H1 (cell line): ENCODE measurements around the gene LSM4. TPM values are rescaled to one million over a fixed set of nuclear protein-coding genes. Genes with fewer than 3 reads are reported as not detected.

Experiments used
- CTCF ChIA-PET: fragments of 300-600 bp; sonication (Branson Sonifier 250); formaldehyde crosslinking; loops from one replicate; lab custom pipeline; 2021; ENCODE audit not compliant: partially characterized antibody; lab: Charles Lee
- POLR2A ChIA-PET: fragments of 300-600 bp; sonication (Branson Sonifier 250); formaldehyde crosslinking; loops from one replicate; lab custom pipeline; 2021; ENCODE audit warnings: inconsistent platforms; ENCODE audit not compliant: partially characterized antibody; lab: Charles Lee
- DNase-seq, 2 experiments: peaks; one replicate each; pipeline versions ENCODE4 v3.0.0 to v3.0.0-alpha.2; 2010 to 2022; ENCODE audit warnings: low spot score in 2 of 2, low read depth in 1 of 2, mixed read lengths in 1 of 2
- FAIRE-seq: peaks from 2 replicates; lab custom pipeline; 2011; peaks lifted over from hg19 to GRCh38; lab: Jason Lieb, UNC
- H2AFZ ChIP-seq: 2 replicates; pipeline ENCODE4 v1.8.1; 2012; ENCODE audit warnings: low read length, inconsistent platforms
- H2AK5ac ChIP-seq: 2 replicates; pipeline ENCODE4 v1.6.1; 2013; ENCODE audit warnings: low read depth, low read length
- H2BK120ac ChIP-seq: replicated peaks from 2 replicates; pipeline ENCODE3; 2013; ENCODE audit warnings: low read depth, low read length, inconsistent platforms
- H2BK12ac ChIP-seq: 2 replicates; pipeline ENCODE4 v1.6.1; 2013; ENCODE audit warnings: low read depth, low read length
- H2BK15ac ChIP-seq: 2 replicates; pipeline ENCODE4 v1.6.1; 2013; ENCODE audit warnings: low read length
- H2BK20ac ChIP-seq: 2 replicates; pipeline ENCODE4 v1.6.1; 2013; ENCODE audit warnings: low read length
- H2BK5ac ChIP-seq: 2 replicates; pipeline ENCODE4 v1.6.1; 2013; ENCODE audit warnings: low read depth, low read length
- H3K14ac ChIP-seq: 2 replicates; pipeline ENCODE4 v1.6.1; 2013; ENCODE audit warnings: inconsistent platforms; ENCODE audit not compliant: insufficient read length
- H3K18ac ChIP-seq: 2 replicates; pipeline ENCODE4 v1.6.1; 2013; ENCODE audit warnings: low read length; ENCODE audit errors: extremely low read depth
- H3K23ac ChIP-seq: 2 replicates; pipeline ENCODE4 v1.6.1; 2013; ENCODE audit warnings: inconsistent platforms; ENCODE audit not compliant: insufficient read length
- H3K23me2 ChIP-seq: 2 replicates; pipeline ENCODE4 v1.6.1; 2013; ENCODE audit warnings: low read depth, low read length
- H3K27ac ChIP-seq: 2 replicates; pipeline ENCODE4 v1.6.1; 2011; ENCODE audit warnings: low read depth, low read length, inconsistent platforms
- H3K27me3 ChIP-seq, 4 experiments: replicated peaks in 1 of 4; 1 replicate in 1 of 4; 2 replicates in 3 of 4; pipeline versions ENCODE4 v1.6.1 to v1.8.1; 2011 to 2013; ENCODE audit warnings: low read length in 3 of 4, mild to moderate bottlenecking in 3 of 4, inconsistent platforms in 2 of 4, mixed read lengths in 2 of 4, moderate library complexity in 1 of 4; ENCODE audit not compliant: control insufficient read depth in 3 of 4, insufficient read depth in 3 of 4; ENCODE audit errors: extremely low read depth in 1 of 4
- H3K36me3 ChIP-seq, 4 experiments: 2 replicates each; pipeline versions ENCODE4 v1.6.1 to v1.8.1; 2011 to 2013; ENCODE audit warnings: mild to moderate bottlenecking in 4 of 4, low read length in 3 of 4, moderate library complexity in 2 of 4, control low read depth in 1 of 4, inconsistent platforms in 1 of 4; ENCODE audit not compliant: insufficient read depth in 4 of 4, control insufficient read depth in 2 of 4
- H3K4ac ChIP-seq: replicated peaks from 2 replicates; pipeline ENCODE3; 2013; ENCODE audit warnings: low read length, low read depth, mixed read lengths, inconsistent platforms; ENCODE audit not compliant: insufficient read length
- H3K4me1 ChIP-seq, 4 experiments: replicated peaks in 1 of 4; 1 replicate in 1 of 4; 2 replicates in 3 of 4; pipeline versions ENCODE4 v1.6.1 to v1.8.1; 2011 to 2013; ENCODE audit warnings: low read length in 3 of 4, inconsistent platforms in 2 of 4, mixed read lengths in 1 of 4; ENCODE audit not compliant: insufficient read depth in 4 of 4, control insufficient read depth in 3 of 4
- H3K4me2 ChIP-seq, 2 experiments: 2 replicates each; pipeline versions ENCODE4 v1.6.1 to v1.8.1; 2011 to 2013; ENCODE audit warnings: low read depth in 2 of 2, low read length in 2 of 2, control low read depth in 1 of 2, inconsistent platforms in 1 of 2, mild to moderate bottlenecking in 1 of 2; ENCODE audit not compliant: insufficient read depth in 1 of 2
- H3K4me3 ChIP-seq, 4 experiments: fragments of 200-600, 300-600 bp in 1 of 4; sonication (generic), shearing (Covaris generic), sonication (Bioruptor Twin) in 1 of 4; 2 replicates each; pipeline versions ENCODE4 v1.5.1 to v1.8.1; 2011 to 2016; ENCODE audit warnings: low read length in 4 of 4, low read depth in 3 of 4, control low read depth in 2 of 4, inconsistent platforms in 2 of 4, mild to moderate bottlenecking in 2 of 4, mixed read lengths in 1 of 4, moderate library complexity in 1 of 4; ENCODE audit not compliant: insufficient read depth in 2 of 4; ENCODE audit errors: extremely low read depth in 1 of 4
- H3K56ac ChIP-seq: replicated peaks from 2 replicates; pipeline ENCODE3; 2013; ENCODE audit warnings: low read depth, mild to moderate bottlenecking, mixed read lengths, low read length, inconsistent platforms; ENCODE audit not compliant: insufficient read length
- H3K79me1 ChIP-seq: 2 replicates; pipeline ENCODE4 v1.6.1; 2013; ENCODE audit warnings: low read depth, low read length, control low read depth
- H3K79me2 ChIP-seq, 2 experiments: 2 replicates each; pipeline versions ENCODE4 v1.6.1 to v1.8.1; 2012 to 2013; ENCODE audit warnings: low read length in 2 of 2, mild to moderate bottlenecking in 2 of 2, inconsistent platforms in 1 of 2; ENCODE audit not compliant: insufficient read depth in 2 of 2, control insufficient read depth in 1 of 2
- H3K9ac ChIP-seq, 4 experiments: replicated peaks in 1 of 4; 1 replicate in 1 of 4; 2 replicates in 3 of 4; pipeline versions ENCODE4 v1.6.1 to v1.8.1; 2011 to 2013; ENCODE audit warnings: low read depth in 3 of 4, low read length in 3 of 4, control low read depth in 2 of 4, mild to moderate bottlenecking in 2 of 4, moderate library complexity in 2 of 4, inconsistent platforms in 1 of 4; ENCODE audit errors: extremely low read depth in 1 of 4
- H3K9me3 ChIP-seq, 2 experiments: 2 replicates each; pipeline versions ENCODE4 v1.6.1 to v1.8.1; 2012 to 2013; ENCODE audit warnings: mild to moderate bottlenecking in 2 of 2, moderate library complexity in 2 of 2, control low read depth in 1 of 2, inconsistent platforms in 1 of 2, low read depth in 1 of 2, low read length in 1 of 2, mixed read lengths in 1 of 2; ENCODE audit not compliant: insufficient read depth in 2 of 2
- H4K20me1 ChIP-seq, 2 experiments: replicated peaks in 1 of 2; 2 replicates each; pipeline versions ENCODE3 to v1.8.1; 2011 to 2013; ENCODE audit warnings: inconsistent platforms in 2 of 2, low read length in 2 of 2, mild to moderate bottlenecking in 1 of 2; ENCODE audit not compliant: insufficient read depth in 2 of 2, control insufficient read depth in 1 of 2
- H4K5ac ChIP-seq: 2 replicates; pipeline ENCODE4 v1.6.1; 2013; ENCODE audit warnings: low read length, low read depth, mixed read lengths, inconsistent platforms; ENCODE audit not compliant: insufficient read length
- H4K8ac ChIP-seq: 2 replicates; pipeline ENCODE4 v1.8.0; 2013; ENCODE audit warnings: mild to moderate bottlenecking, moderate library complexity, low read length, inconsistent platforms; ENCODE audit not compliant: insufficient read depth; ENCODE audit errors: extremely low read depth
- H4K91ac ChIP-seq: replicated peaks from 2 replicates; pipeline ENCODE3; 2013; ENCODE audit warnings: low read length, mixed read lengths, inconsistent platforms; ENCODE audit not compliant: insufficient read length
- ATF2 ChIP-seq: IDR thresholded peaks from 2 replicates; pipeline ENCODE4 v1.6.1; 2012; ENCODE audit warnings: low read length, inconsistent platforms
- BCL11A ChIP-seq, 2 experiments: IDR thresholded peaks; one replicate each; pipeline ENCODE4 v1.6.1; 2011; ENCODE audit warnings: low read depth in 2 of 2, low read length in 2 of 2, mild to moderate bottlenecking in 2 of 2
- CHD1 ChIP-seq: IDR thresholded peaks from 2 replicates; pipeline ENCODE4 v1.6.1; 2012; ENCODE audit warnings: low read depth, low read length, improper control_type of control experiment
- CTBP2 ChIP-seq: IDR thresholded peaks from 2 replicates; pipeline ENCODE4 v1.7.0; 2011; ENCODE audit warnings: borderline replicate concordance, mild to moderate bottlenecking, moderate library complexity, mixed read lengths, low read length; ENCODE audit not compliant: insufficient read depth, insufficient read length
- EGR1 ChIP-seq: IDR thresholded peaks from 2 replicates; pipeline ENCODE4 v1.6.1; 2011; ENCODE audit warnings: low read depth, low read length, borderline replicate concordance
- EZH2 ChIP-seq: fragments of 200-600 bp; sonication (generic); IDR thresholded peaks from 2 replicates; pipeline ENCODE4 v1.7.1; 2012; ENCODE audit warnings: low read depth, mild to moderate bottlenecking, moderate library complexity, low read length, inconsistent platforms; ENCODE audit not compliant: severe bottlenecking
- FOSL1 ChIP-seq: IDR thresholded peaks from 2 replicates; pipeline ENCODE4 v1.6.1; 2011; ENCODE audit warnings: mild to moderate bottlenecking, low read depth, low read length, moderate library complexity; ENCODE audit not compliant: insufficient read depth
- MAX ChIP-seq: IDR thresholded peaks from 2 replicates; pipeline ENCODE4 v1.6.1; 2012; ENCODE audit warnings: inconsistent platforms
- RXRA ChIP-seq: IDR thresholded peaks from 2 replicates; pipeline ENCODE4 v1.6.1; 2011; ENCODE audit warnings: low read depth, mild to moderate bottlenecking, low read length, moderate library complexity; ENCODE audit not compliant: insufficient read depth
- SIN3A ChIP-seq, 2 experiments: IDR thresholded peaks in 1 of 2; conservative IDR thresholded peaks in 1 of 2; 2 replicates each; pipeline ENCODE4 v1.6.1; 2011 to 2012; ENCODE audit warnings: low read length in 2 of 2, improper control_type of control experiment in 1 of 2, low read depth in 1 of 2, mild to moderate bottlenecking in 1 of 2
- TCF12 ChIP-seq: IDR thresholded peaks from 2 replicates; pipeline ENCODE4 v1.6.1; 2011; ENCODE audit warnings: low read depth, mild to moderate bottlenecking, low read length
- WGBS, 2 experiments: shearing (Covaris generic) in 1 of 2; methylation state at CpG; one replicate each; pipeline versions ENCODE4 v1.1.6 to v1.1.7; 2013 to 2015; ENCODE audit warnings: low lambda C conversion rate in 2 of 2, mixed read lengths in 2 of 2, inconsistent platforms in 1 of 2, low coverage in 1 of 2, missing lambda C conversion rate in 1 of 2; ENCODE audit not compliant: insufficient replicate concordance in 2 of 2, insufficient coverage in 1 of 2, insufficient read length in 1 of 2; ENCODE audit errors: extremely low coverage in 1 of 2, missing lambda C conversion rate in 1 of 2; 5-methylcytosine and 5-hydroxymethylcytosine counted together
- polyA plus RNA-seq, 7 experiments: library from polyadenylated mRNA; depleted of rRNA in 3 of 7; stranded (reverse) in 5 of 7; unstranded in 2 of 7; fragments of >200 nt in 5 of 7; fragments of 200-250 nt in 2 of 7; gene quantifications; 1 replicate in 5 of 7; 2 replicates in 1 of 7; 4 replicates in 1 of 7; pipeline versions ENCODE4 v1.2.1 to v1.2.3, GENCODE V29; 2011 to 2013; ENCODE audit warnings: missing spikeins in 2 of 7, mixed read lengths in 2 of 7
- total RNA-seq: library from RNA; stranded (reverse); fragmentation: NEBNext Ultra II Directional; extraction: Animal tissue kit (Norgen Biotek cat#: 25700); gene quantifications from 2 replicates; pipeline ENCODE4 v1.2.1, GENCODE V29; 2021

The LSM4 gene
- total and polyA plus RNA-seq, 2 of the 8 experiments (the other 6 are each of a cell fraction or from before 2014, with no cell fraction given): 302 to 319 TPM

GRCh38 chr19:18361646-18362045 lies 38.8 kb upstream of the LSM4 start:
- H3K79me1 ChIP-seq: no peaks in the 10 kb centered on the region
- H2BK20ac ChIP-seq: 0 out of 2 replicates have a peak overlapping the region, but pooled peaks have one; percentile 34
- H2BK5ac ChIP-seq: no peak overlapping the region
- no peak overlapping the region for H2BK15ac ChIP-seq
- POLR2A ChIA-PET: interaction anchor here (1.5 to 2.3 kb wide), 2 partner anchors 13 to 80 kb away, joined by 3 to 8 read pairs; partner anchors contain the start of gene JUND
- no peak overlapping the region for H2BK12ac ChIP-seq
- no peak overlapping the region for H2BK120ac ChIP-seq
- H3K27me3 ChIP-seq: no peaks in the 10 kb centered on the region
- 91% methylated on average over 8 of the region's 8 CpGs; no CpG with 5 or more reads in 1 of the 2 experiments for WGBS, 2 experiments
- no peaks in the 10 kb centered on the region for H4K20me1 ChIP-seq
- H4K5ac ChIP-seq: no peak overlapping the region
- no peak overlapping the region for H4K8ac ChIP-seq
- H3K18ac ChIP-seq: no peak overlapping the region
- no peak for FAIRE-seq
- no peak overlapping the region for H2AFZ ChIP-seq
- H3K56ac ChIP-seq: no peak overlapping the region
- no peak overlapping the region for H3K9ac ChIP-seq
- no peak overlapping the region for H2AK5ac ChIP-seq
- peaks cover 2 to 14% (median 3%) of the 10 kb centered on the region in 4 experiments; a peak in 5 of 8 replicates for H3K36me3 ChIP-seq
- CTCF ChIA-PET: interaction anchor here (0.5 to 8.1 kb wide), 9 partner anchors 12 to 92 kb away, joined by 3 to 69 read pairs (median 17); partner anchors contain the start of gene GDF15
- no peaks in the 10 kb centered on the region for H3K79me2 ChIP-seq
- H3K23ac ChIP-seq: no peak overlapping the region
- H3K4me3 ChIP-seq: no peak overlapping the region
- no peak overlapping the region for H3K4me2 ChIP-seq
- H3K23me2 ChIP-seq: no peaks in the 10 kb centered on the region
- no peak overlapping the region for H3K27ac ChIP-seq
- no peak overlapping the region for H3K4ac ChIP-seq
- H3K4me1 ChIP-seq: peaks cover 1 to 8% (median 5%) of the 10 kb centered on the region in 4 experiments; a peak in 5 of 7 replicates
- no peak overlapping the region for H4K91ac ChIP-seq
- H3K14ac ChIP-seq: no peak overlapping the region
- H3K9me3 ChIP-seq: peaks cover 0 to 2% of the 10 kb centered on the region in 2 experiments; a peak in 1 of 4 replicates
- no peak for DNase-seq
- TF ChIP-seq RXRA: no peak
- no peak for TF ChIP-seq CHD1
- TF ChIP-seq BCL11A (IDR thresholded peaks at IDR 0.05; ENCODE audit: low read depth in 2 of 2, low read length in 2 of 2): no peak
- no peak for TF ChIP-seq EGR1
- TF ChIP-seq SIN3A (conservative IDR thresholded peaks at IDR 0.05 in 1 of 2, IDR thresholded peaks at IDR 0.05 in 1 of 2; ENCODE audit: low read depth in 1 of 2, low read length in 2 of 2): no peak
- TF ChIP-seq CTBP2: no peak
- TF ChIP-seq EZH2: no peak
- no peak for TF ChIP-seq TCF12
- no peak for TF ChIP-seq ATF2
- TF ChIP-seq FOSL1: no peak
- no peak for TF ChIP-seq MAX
